H1 (cell line): ENCODE results near the gene PTPRO.

ENCODE experiments used
- CBX8 ChIP-seq: fragments of 300-800, 300-1000 bp; sonication (generic); IDR thresholded peaks from 2 replicates; pipeline ENCODE4 v1.7.1; 2016; ENCODE audit warnings: low read depth, low read length, borderline replicate concordance
- CHD1 ChIP-seq: IDR thresholded peaks from 2 replicates; pipeline ENCODE4 v1.6.1; 2012; ENCODE audit warnings: low read depth, low read length, improper control_type of control experiment
- CTCF ChIP-seq, 3 experiments: IDR thresholded peaks; 1 replicate in 2 of 3; 2 replicates in 1 of 3; pipeline versions ENCODE4 v1.5.1 to v1.6.1; 2011; ENCODE audit warnings: low read length in 3 of 3, mild to moderate bottlenecking in 3 of 3, inconsistent platforms in 2 of 3, low read depth in 1 of 3, moderate library complexity in 1 of 3; ENCODE audit not compliant: insufficient read depth in 1 of 3; ENCODE audit errors: control extremely low read depth in 1 of 3
- EGR1 ChIP-seq: IDR thresholded peaks from 2 replicates; pipeline ENCODE4 v1.6.1; 2011; ENCODE audit warnings: low read depth, low read length, borderline replicate concordance
- GABPA ChIP-seq: IDR thresholded peaks from 2 replicates; pipeline ENCODE4 v1.6.1; 2011; ENCODE audit warnings: mild to moderate bottlenecking, low read length, moderate library complexity, borderline replicate concordance; ENCODE audit not compliant: insufficient read depth
- NRF1 ChIP-seq: IDR thresholded peaks from 2 replicates; pipeline ENCODE4 v1.6.1; 2011; ENCODE audit warnings: mild to moderate bottlenecking, low read depth, low read length, improper control_type of control experiment
- SP4 ChIP-seq: IDR thresholded peaks from 2 replicates; pipeline ENCODE4 v1.6.1; 2012; ENCODE audit warnings: low read length, inconsistent platforms
- TAF1 ChIP-seq: IDR thresholded peaks from 2 replicates; pipeline ENCODE4 v1.6.1; 2011; ENCODE audit warnings: mild to moderate bottlenecking, low read depth, low read length
- TF ChIP-seq, protein P1 (sequence below): IDR thresholded peaks from 2 replicates; pipeline ENCODE4 v1.6.1; 2011; ENCODE audit warnings: low read length, improper control_type of control experiment

DNA sequence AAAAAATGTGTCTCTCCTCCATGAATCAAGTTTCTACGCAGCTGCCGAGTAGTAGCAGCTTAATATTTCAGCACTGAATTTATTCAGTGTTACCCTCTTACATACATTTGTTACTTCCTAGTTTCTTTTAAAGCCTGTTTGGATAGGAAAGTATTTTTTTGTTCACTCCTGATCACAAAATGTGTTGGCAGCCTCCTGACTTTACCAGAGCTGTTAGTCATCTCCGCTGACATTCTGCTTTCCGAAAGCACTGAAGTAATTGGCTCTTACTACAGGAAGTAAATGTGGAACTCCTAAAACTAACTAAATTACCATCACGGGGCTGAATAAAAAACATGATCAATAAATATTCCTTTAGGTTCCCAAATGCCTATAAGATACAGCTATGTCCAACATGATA lies 241.4 kb downstream of the PTPRO start:
- TF ChIP-seq SP4: no peak
- TF ChIP-seq, protein P1, sequence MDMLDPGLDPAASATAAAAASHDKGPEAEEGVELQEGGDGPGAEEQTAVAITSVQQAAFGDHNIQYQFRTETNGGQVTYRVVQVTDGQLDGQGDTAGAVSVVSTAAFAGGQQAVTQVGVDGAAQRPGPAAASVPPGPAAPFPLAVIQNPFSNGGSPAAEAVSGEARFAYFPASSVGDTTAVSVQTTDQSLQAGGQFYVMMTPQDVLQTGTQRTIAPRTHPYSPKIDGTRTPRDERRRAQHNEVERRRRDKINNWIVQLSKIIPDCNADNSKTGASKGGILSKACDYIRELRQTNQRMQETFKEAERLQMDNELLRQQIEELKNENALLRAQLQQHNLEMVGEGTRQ: no peak
- no peak for TF ChIP-seq CTCF (IDR thresholded peaks at IDR 0.05; ENCODE audit: control extremely low read depth in 1 of 3, insufficient read depth in 1 of 3, low read depth in 1 of 3, low read length in 3 of 3)
- no peak for TF ChIP-seq GABPA
- TF ChIP-seq CHD1: no peak
- TF ChIP-seq CBX8: no peak
- no peak for TF ChIP-seq TAF1
- no peak for TF ChIP-seq EGR1
- TF ChIP-seq NRF1: no peak
